Rectal smooth muscle tissue (tissue), 1 donor: Measurements from ENCODE around the gene MUCL3.
"Not testable (repeated sequence)": the region's sequence is repeated elsewhere in the genome, so short reads cannot be mapped to it uniquely, and the experiment has no call there.

Experiments used
- H3K27ac ChIP-seq: one replicate; pipeline ENCODE4 v1.7.0; 2013; ENCODE audit warnings: low read depth, low read length, inconsistent platforms
- H3K27me3 ChIP-seq: one replicate; pipeline ENCODE4 v1.7.0; 2013; ENCODE audit warnings: low read length; ENCODE audit not compliant: control insufficient read depth, insufficient read depth
- H3K36me3 ChIP-seq: one replicate; pipeline ENCODE4 v1.7.0; 2013; ENCODE audit warnings: low read length; ENCODE audit not compliant: control insufficient read depth, insufficient read depth
- H3K4me1 ChIP-seq: one replicate; pipeline ENCODE4 v1.7.0; 2013; ENCODE audit warnings: low read length; ENCODE audit not compliant: control insufficient read depth, insufficient read depth
- H3K4me3 ChIP-seq: one replicate; pipeline ENCODE4 v1.7.0; 2013; ENCODE audit warnings: low read length
- H3K9ac ChIP-seq: one replicate; pipeline ENCODE4 v1.7.0; 2013; ENCODE audit warnings: low read length

The MUCL3 gene

GRCh38 chr6:30979141-30979540, 38.4 kb downstream of the MUCL3 start:
- H3K4me3 ChIP-seq, result no peak overlapping the region
- H3K27me3 ChIP-seq, result no peaks in the 10 kb centered on the region
- H3K9ac ChIP-seq, result no peak overlapping the region
- H3K27ac ChIP-seq, result no peak overlapping the region
- no peaks in the 10 kb centered on the region for H3K4me1 ChIP-seq
- H3K36me3 ChIP-seq, result no peaks in the 10 kb centered on the region

GRCh38 chr6:30979690-30980089, 38.9 kb downstream of the MUCL3 start:
- no peak overlapping the region for H3K9ac ChIP-seq
- H3K4me1 ChIP-seq, result no peaks in the 10 kb centered on the region
- no peak overlapping the region for H3K4me3 ChIP-seq
- no peak overlapping the region for H3K27ac ChIP-seq
- H3K36me3 ChIP-seq, result no peaks in the 10 kb centered on the region
- H3K27me3 ChIP-seq, result no peaks in the 10 kb centered on the region

- no peaks in the 10 kb centered on the region for H3K36me3 ChIP-seq
- H3K9ac ChIP-seq, result no peak overlapping the region
- no peaks in the 10 kb centered on the region for H3K27me3 ChIP-seq
- no peak overlapping the region for H3K27ac ChIP-seq
- H3K4me3 ChIP-seq, result no peak overlapping the region
- no peaks in the 10 kb centered on the region for H3K4me1 ChIP-seq
Measured at GRCh38 chr6:30981942-30982772, 41.4 kb downstream of the MUCL3 start.

- no peak within 1 kb of the TSS for H3K27ac ChIP-seq
- no peaks in the 10 kb centered on the region for H3K36me3 ChIP-seq
- no peak within 1 kb of the TSS for H3K4me3 ChIP-seq
- H3K9ac ChIP-seq, result no peak within 1 kb of the TSS
- H3K4me1 ChIP-seq, result no peaks in the 10 kb centered on the region
- H3K27me3 ChIP-seq, result no peaks in the 10 kb centered on the region
Measured at GRCh38 chr6:30983439-30983838, 42.7 kb downstream of the MUCL3 start, which contains the start of gene MUC21. Gene MUC21, plus strand, starts transcription at chr6:30983718. Its CDS starts 241 bp downstream, at chr6:30983959.

GRCh38 chr6:30985490-30985889, 44.7 kb downstream of the MUCL3 start:
- H3K36me3 ChIP-seq, result no peaks in the 10 kb centered on the region
- H3K4me3 ChIP-seq, result no peak overlapping the region
- no peaks in the 10 kb centered on the region for H3K4me1 ChIP-seq
- no peak overlapping the region for H3K9ac ChIP-seq
- H3K27ac ChIP-seq, result no peak overlapping the region
- H3K27me3 ChIP-seq, result no peaks in the 10 kb centered on the region

GRCh38 chr6:30987304-30987703, 46.5 kb downstream of the MUCL3 start:
- Histone ChIP-seq H3K27ac (no peak overlapping the region), H3K4me1 (no peaks in the 10 kb centered on the region), H3K9ac (no peak overlapping the region), H3K4me3 (no peak overlapping the region), H3K27me3 (no peaks in the 10 kb centered on the region), H3K36me3 (no peaks in the 10 kb centered on the region)

GRCh38 chr6:30988209-30988825, 47.5 kb downstream of the MUCL3 start:
- no peak overlapping the region for H3K9ac ChIP-seq
- no peaks in the 10 kb centered on the region for H3K4me1 ChIP-seq
- no peak overlapping the region for H3K4me3 ChIP-seq
- H3K27ac ChIP-seq, result no peak overlapping the region
- no peaks in the 10 kb centered on the region for H3K36me3 ChIP-seq
- H3K27me3 ChIP-seq, result no peaks in the 10 kb centered on the region

GRCh38 chr6:30990422-30991086, 49.8 kb downstream of the MUCL3 start:
- Histone ChIP-seq H3K36me3 (no peaks in the 10 kb centered on the region), H3K4me3 (no peak overlapping the region), H3K27me3 (no peaks in the 10 kb centered on the region)

GRCh38 chr6:30991891-30992290, 51.1 kb downstream of the MUCL3 start:
- H3K4me3 ChIP-seq, result no peak overlapping the region
- no peaks in the 10 kb centered on the region for H3K36me3 ChIP-seq
- no peak overlapping the region for H3K9ac ChIP-seq
- H3K27ac ChIP-seq, result no peak overlapping the region
- no peaks in the 10 kb centered on the region for H3K4me1 ChIP-seq
- H3K27me3 ChIP-seq, result no peaks in the 10 kb centered on the region

More at GRCh38 chr6:30990422-30991086, 49.8 kb downstream of the MUCL3 start:
- no peak overlapping the region for H3K9ac ChIP-seq
- no peak overlapping the region for H3K27ac ChIP-seq
- no peaks in the 10 kb centered on the region for H3K4me1 ChIP-seq

GRCh38 chr6:30997301-30997700, 56.5 kb downstream of the MUCL3 start:
- Histone ChIP-seq H3K27ac (no peak overlapping the region), H3K36me3 (no peaks in the 10 kb centered on the region), H3K4me3 (no peak overlapping the region), H3K4me1 (no peaks in the 10 kb centered on the region), H3K27me3 (no peaks in the 10 kb centered on the region), H3K9ac (no peak overlapping the region)

GRCh38 chr6:30998785-30999184, 58.0 kb downstream of the MUCL3 start:
- no peaks in the 10 kb centered on the region for H3K36me3 ChIP-seq
- no peaks in the 10 kb centered on the region for H3K27me3 ChIP-seq
- no peak overlapping the region for H3K9ac ChIP-seq
- no peak overlapping the region for H3K4me3 ChIP-seq
- H3K4me1 ChIP-seq, result no peaks in the 10 kb centered on the region
- H3K27ac ChIP-seq, result no peak overlapping the region

- H3K4me1 ChIP-seq, H3K27me3 ChIP-seq, H3K27ac ChIP-seq, H3K4me3 ChIP-seq, H3K36me3 ChIP-seq, H3K9ac ChIP-seq: not testable (repeated sequence)
Measured at GRCh38 chr6:31000067-31000860, 59.5 kb downstream of the MUCL3 start.
